CD4-positive, alpha-beta T cell treated with Interleukin-15 for 4 hours (primary cell): Measurements from ENCODE around the gene PTK7.
"Not testable (repeated sequence)": the region's sequence is repeated elsewhere in the genome, so short reads cannot be mapped to it uniquely, and the experiment has no call there.

Experiments used
- DNase-seq: peaks from one replicate; pipeline ENCODE4 v3.0.0-alpha.2; 2020; ENCODE audit warnings: low spot score

Gene PTK7

DNA sequence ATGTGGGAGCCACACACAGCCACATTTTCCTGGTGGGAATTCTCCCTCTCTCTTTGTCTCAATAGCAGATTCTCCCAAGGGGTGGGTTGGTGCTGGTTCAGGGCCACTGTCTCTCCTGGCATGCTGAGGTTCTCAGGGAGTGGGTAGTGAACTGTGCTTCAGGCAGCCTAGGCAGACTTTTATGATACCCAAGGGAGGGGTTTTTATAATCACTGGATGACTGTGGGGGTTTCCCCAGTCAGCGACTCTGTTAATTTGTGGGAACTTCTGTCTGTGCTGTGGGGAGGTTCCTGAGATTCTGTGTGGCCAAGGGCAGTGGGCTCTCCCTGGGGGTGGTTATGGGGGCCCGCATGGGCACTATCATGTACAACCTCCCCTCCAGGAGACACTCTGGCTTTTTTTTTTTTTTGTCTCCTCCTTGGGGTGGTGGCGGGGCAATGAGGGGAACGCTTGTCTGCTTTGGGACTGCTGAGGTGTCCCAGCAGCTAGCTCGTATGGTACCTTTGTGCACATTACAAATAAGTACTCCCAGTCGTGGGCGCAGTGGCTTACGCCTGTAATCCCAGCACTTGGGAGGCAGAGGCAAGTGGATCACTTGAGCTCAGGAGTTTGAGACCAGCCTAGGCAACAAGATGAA lies 10.0 kb downstream of the PTK7 start:
- no peak for DNase-seq

- no peak for DNase-seq
Measured at GRCh38 chr6:43088654-43089056, 12.5 kb downstream of the PTK7 start.

GRCh38 chr6:43089467-43089866 lies 13.4 kb downstream of the PTK7 start:
- DNase-seq, result no peak

DNA sequence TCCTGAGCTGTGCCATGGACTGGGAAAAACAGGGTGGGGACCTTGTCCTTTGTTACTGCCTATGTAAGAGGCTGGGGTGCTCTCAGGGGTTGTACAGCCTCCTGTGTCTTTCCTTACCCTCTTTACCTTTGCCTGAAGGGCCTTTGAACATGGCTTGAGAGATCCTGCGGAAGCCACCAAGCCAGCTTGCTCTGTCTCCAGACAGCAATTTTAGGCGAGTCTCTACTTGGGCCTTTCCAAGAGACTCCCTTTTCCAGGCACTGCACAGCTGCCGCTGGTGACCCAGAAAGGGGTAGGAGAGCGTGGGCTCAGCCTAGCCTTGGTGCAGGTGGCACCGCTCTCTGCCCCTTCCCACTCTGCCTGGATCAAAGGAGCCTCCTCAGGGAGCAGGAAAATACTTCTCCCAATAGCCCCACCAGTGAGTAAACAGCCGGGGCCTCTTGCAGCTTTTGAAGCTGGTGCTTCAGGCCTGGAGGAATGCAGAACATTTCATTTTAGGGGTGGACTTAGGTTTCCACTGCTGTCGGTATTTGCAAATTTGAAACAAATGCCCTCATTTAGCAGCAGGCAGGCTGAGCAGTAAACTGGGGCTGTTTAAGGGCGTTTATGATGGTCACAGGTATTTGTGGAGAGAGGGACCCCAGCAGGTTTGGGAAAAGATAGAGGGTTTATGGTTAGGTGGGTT lies 13.9 kb downstream of the PTK7 start:
- DNase-seq, result no peak

GRCh38 chr6:43090559-43090956 lies 14.4 kb downstream of the PTK7 start:
- no peak for DNase-seq

DNA sequence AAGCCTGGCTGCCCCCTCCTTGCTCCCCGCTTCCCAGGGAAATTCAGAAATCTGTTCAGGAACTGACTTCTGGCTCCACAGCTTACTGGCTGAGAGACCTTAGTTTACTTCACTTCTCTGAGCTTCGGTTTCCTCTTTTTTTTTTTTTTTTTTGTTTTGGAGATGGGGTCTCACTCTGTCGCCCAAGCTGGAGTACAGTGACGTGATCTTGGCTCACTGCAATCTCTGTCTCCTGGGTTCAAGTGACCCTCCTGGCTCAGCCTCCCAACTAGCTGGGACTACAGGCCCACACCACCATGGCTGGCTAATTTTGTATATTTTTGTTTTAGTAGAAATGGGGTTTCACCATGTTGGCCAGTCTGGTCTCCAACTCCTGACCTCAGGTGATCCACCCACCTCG lies 14.9 kb downstream of the PTK7 start:
- no peak for DNase-seq

- no peak for DNase-seq
Measured at GRCh38 chr6:43091436-43091991, 15.4 kb downstream of the PTK7 start.

GRCh38 chr6:43092635-43093034 lies 16.5 kb downstream of the PTK7 start:
- DNase-seq, result no peak

DNA sequence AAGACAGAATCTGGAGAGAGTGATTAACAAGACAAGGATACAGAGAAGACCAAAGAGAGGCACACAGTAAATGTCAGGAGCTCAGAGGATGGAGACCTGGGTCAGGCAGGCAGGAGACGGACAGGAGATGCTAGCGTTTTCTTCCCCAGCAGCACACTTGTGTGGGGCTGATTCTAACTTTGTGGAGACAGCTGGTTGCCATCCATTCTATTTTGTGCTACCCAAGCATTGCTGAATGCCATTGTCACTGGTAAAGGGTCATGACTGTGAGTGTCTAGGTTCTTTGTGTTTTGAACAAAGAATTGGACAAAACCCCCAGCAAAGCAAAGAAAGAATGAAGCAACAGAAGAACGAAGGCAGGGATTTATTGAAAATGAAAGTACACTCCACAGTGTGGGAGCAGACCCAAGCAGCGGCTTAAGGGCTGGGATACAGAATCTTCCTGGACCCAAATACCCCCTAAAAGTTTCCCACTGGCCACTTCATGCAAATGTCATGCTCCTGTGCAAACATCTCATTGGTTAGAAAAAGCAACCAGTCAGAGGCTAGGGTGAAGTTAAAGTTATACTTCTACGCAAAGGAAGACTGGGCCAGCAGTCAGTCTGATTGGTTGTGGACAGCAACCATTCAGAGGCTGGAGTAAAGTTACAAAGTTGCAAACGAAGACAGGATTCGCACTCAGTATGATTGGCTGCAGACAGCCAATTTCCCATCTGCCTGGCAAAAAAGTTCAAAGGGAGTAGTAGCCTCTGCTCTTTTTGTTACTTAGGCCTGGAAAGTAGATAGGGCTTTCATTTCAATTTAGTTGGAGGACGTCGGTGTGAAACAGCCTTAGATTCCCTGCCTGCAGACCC lies 17.5 kb downstream of the PTK7 start:
- DNase-seq, result no peak

DNA sequence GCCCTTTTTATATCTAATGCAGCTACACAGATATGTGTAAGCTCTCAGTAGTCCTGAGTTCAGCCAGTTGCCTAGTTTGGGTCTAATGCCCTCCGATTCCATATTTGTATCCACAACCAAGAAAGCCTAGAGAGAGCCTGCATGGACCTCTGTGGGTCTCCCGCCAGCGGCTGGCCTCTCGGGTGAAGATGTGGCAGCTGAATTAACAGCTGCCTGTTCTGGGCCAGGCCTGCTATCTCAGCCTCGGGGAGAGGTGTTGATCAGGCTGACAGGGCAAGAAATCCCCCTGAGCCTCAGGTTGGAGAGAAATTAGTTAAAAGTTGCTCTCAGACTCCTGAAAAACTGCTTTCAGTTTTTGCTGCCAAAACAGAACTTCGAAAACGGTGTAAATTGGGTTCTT lies 19.8 kb downstream of the PTK7 start:
- DNase-seq, result no peak

- no peak for DNase-seq
Measured at GRCh38 chr6:43096451-43097097, 20.5 kb downstream of the PTK7 start.

DNA sequence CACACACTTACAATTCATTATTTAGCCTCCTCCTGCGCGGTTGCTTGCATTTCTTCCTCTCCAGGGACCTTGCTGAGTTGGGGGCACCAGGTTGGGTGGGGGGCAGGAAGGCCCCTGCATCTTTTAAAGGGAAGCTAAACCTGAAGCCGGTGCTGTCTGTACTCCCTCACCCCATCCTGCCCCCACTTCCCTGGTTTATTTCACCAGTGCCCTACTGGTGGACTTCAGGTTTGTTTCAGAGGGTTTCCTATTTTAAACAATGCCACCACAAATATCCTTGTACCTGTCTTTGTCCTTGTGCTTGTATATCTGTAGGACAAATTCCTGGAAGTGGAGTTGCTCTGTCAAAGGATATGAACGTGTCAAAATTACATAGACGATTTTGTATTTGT lies 21.0 kb downstream of the PTK7 start:
- DNase-seq, result no peak

- no peak for DNase-seq
Measured at GRCh38 chr6:43097502-43097901, 21.4 kb downstream of the PTK7 start.

DNA sequence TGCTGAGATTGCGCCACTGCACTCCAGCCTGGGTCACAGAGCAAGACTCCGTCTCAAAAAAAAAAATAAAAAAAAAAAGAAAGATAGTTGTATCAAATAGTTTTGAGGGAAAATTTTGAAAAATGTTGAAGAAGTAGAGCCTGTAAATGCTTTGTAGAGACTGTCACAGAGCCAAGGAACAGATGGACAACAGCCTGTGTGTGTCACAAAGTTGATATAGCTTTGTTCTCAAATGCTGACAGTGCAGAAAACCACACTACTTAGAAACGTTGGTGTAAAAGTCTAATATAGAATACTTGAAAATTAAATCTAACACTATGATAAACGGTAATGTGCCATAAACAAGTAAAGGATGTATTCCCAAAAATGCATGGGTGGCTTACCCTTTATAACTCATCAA lies 25.4 kb downstream of the PTK7 start:
- no peak for DNase-seq

DNA sequence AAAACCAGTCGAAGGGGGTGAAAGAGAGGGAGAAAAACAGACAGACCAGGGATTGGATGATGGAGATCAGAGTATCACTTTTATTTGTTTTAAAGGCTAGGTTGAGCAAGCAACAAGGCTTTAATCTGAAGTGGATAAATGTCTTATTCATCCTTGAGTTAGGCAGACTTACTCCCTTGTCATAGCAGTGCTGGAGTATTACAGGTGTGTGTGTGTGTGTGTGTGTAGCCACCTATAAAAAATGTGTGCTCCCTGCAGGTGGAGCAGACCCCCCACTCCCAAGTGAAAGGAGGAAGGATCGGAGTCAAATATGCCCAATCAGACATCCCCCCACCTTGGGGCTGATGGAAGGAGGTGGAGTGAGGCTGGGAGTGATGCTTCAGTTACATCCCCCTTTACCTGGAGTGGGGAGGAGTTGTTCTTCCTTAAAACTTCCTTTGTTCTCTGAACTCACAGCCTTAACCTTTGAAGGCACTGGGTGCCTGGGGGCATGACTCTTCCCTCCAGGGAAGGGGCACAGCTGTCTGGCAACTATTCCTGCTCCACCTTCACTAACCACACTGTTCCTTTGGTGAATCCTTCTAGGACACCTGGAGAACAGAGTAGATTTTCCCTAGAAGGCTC lies 27.3 kb downstream of the PTK7 start:
- no peak for DNase-seq

DNA sequence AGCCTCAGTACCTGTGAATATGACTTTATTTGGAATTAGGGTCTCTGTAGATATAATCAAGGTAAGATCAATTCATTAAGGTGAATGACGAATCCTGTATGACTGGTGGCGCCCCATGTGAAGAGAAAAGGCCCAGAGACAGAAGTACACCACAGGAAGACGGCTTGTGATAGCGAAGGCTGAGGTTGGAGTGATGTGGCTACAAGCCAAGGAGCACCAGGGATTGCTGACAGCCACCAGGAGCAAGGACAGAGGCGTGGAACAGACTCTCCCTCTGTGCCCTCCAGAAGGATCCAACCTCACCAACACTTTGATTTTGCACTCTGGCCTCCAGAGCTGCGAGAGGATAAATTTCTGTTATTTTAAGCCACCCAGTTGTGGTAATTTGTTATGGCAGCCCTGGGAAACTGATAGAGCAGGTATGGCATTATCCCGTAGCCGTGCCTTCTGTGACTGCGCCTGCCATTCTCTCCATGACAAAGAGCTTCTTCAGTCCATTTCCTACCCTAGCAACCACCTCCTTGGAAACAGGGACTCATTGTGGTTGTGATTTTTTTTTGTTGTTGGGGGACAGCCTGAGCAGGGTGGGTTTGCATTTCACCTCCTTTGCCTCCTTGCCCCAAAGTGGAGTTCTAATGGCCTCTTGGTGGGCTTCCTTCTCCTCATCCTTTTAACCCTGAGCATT lies 29.6 kb downstream of the PTK7 start:
- DNase-seq, result no peak

DNA sequence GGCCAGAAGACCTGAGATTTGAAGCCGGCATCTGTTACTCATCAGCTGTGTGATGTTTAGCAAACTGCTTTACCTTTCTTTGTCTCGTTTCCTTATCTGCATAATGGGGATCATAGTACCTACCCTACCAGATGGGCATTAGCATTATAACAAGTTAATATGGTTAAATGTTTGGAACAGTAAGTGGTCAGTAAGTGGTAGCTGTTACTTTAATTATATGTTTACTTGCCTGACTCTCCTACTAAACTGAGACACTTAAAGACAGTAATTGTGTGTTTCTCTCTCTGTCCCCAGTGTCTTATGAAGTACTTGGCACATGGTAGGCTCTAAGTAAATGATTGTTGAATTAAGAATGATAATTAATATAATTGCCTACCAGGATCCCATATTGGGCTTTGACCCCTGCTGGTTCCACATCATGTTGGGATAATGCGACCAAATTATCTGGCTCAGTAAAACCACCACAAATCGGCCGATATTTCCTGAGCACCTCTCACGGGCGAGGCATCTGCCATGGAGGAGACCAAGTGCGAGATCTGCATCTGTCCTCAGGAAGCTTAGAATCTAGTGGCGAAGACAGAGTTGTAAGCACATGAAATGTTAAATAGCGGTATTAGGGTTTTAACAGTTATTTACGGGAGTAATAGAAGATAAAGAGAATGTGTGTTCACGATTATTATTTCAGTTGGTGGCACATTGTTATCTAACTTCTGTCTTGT lies 31.4 kb downstream of the PTK7 start:
- DNase-seq, result no peak

GRCh38 chr6:43113431-43114260 lies 37.5 kb downstream of the PTK7 start:
- DNase-seq, result no peak

- DNase-seq, result no peak
Measured at GRCh38 chr6:43115365-43115764, 39.3 kb downstream of the PTK7 start.

GRCh38 chr6:43117466-43117865 lies 41.4 kb downstream of the PTK7 start:
- not testable (repeated sequence) for DNase-seq
